Cardiac fibroblast (primary cell): ENCODE data around the gene THBS2.

ENCODE experiments used
- DNase-seq, 2 donors: peaks; one replicate each; pipeline versions ENCODE4 v3.0.0 to v3.0.0-alpha.2; 2010; ENCODE audit warnings: low read depth in 2 of 2
- H3K4me3 ChIP-seq, 2 donors: replicated peaks in 1 of 2; 1 replicate in 1 of 2; 2 replicates in 1 of 2; pipeline ENCODE4 v1.5.1; 2011; ENCODE audit warnings: low read depth in 2 of 2, low read length in 2 of 2, mild to moderate bottlenecking in 2 of 2, moderate library complexity in 1 of 2
- CTCF ChIP-seq: IDR thresholded peaks from one replicate; pipeline ENCODE4 v1.5.1; 2011; ENCODE audit warnings: low read depth, mild to moderate bottlenecking, low read length, inconsistent platforms

The THBS2 gene

GRCh38 chr6:169189182-169189581 lies 64.5 kb downstream of the THBS2 start:
- H3K4me3 ChIP-seq, result no peak overlapping the region
- no peak for TF ChIP-seq CTCF
- no peak for DNase-seq

- no peak for TF ChIP-seq CTCF
- no peak overlapping the region for H3K4me3 ChIP-seq
- peak; percentile 63 to 98 for DNase-seq
Measured at GRCh38 chr6:169188475-169188874, 65.2 kb downstream of the THBS2 start.

GRCh38 chr6:169188051-169188470 lies 65.6 kb downstream of the THBS2 start:
- TF ChIP-seq CTCF, result no peak
- DNase-seq, result no peak
- H3K4me3 ChIP-seq, result no peak overlapping the region

- no peak for DNase-seq
- H3K4me3 ChIP-seq, result no peak overlapping the region
- TF ChIP-seq CTCF, result no peak
Measured at GRCh38 chr6:169186496-169187169, 67.0 kb downstream of the THBS2 start.

- no peak overlapping the region for H3K4me3 ChIP-seq
- no peak for TF ChIP-seq CTCF
- no peak for DNase-seq
Measured at GRCh38 chr6:169185692-169186485, 67.8 kb downstream of the THBS2 start.

- DNase-seq, result no peak
- H3K4me3 ChIP-seq, result no peak overlapping the region
- no peak for TF ChIP-seq CTCF
Measured at GRCh38 chr6:169185011-169185521, 68.6 kb downstream of the THBS2 start.
